GM19438 (cell line): ENCODE measurements around the gene IL21R.
A peak's percentile ranks its signal among the peaks of the same experiment; 100 is the strongest.
"Not testable (repeated sequence)": the region's sequence is repeated elsewhere in the genome, so short reads cannot be mapped to it uniquely, and the experiment has no call there.

ENCODE experiments used
- ATAC-seq: cut with Tn5 transposase; IDR thresholded peaks from one replicate; pipeline ENCODE4 v1.9.1; 2021; ENCODE audit warnings: low read depth; ENCODE audit not compliant: unreplicated experiment

IL21R gene

DNA sequence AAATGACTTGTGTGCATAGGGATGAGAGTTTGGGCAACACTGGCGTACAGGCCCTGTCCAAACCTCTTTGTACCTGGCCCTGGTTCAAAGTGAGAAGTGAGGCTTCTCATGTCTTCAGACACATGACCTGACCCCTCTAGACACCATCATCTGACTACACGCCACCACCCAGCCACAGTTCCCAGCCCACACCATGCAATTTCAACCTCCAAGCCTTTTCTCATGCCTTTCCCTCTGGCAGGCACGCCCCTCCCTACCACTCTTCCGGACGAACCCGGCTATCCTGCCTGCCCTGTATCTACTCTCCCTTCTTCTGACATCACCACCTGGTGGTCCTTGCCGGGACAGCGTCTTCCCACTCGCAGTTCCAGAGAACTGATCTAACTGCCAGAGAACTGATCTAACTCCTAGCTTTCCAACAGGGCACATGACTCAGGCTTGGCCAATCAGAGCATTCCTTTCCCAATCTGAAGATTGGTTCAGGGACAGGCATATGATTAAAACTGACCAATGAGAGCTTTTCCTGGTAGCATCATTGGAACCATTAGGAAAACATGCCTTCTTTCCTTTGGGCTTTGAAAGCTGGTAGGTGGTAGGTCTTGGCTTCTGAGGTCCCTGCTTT lies 27.1 kb upstream of the IL21R start:
- peak; percentile 51 for ATAC-seq

DNA sequence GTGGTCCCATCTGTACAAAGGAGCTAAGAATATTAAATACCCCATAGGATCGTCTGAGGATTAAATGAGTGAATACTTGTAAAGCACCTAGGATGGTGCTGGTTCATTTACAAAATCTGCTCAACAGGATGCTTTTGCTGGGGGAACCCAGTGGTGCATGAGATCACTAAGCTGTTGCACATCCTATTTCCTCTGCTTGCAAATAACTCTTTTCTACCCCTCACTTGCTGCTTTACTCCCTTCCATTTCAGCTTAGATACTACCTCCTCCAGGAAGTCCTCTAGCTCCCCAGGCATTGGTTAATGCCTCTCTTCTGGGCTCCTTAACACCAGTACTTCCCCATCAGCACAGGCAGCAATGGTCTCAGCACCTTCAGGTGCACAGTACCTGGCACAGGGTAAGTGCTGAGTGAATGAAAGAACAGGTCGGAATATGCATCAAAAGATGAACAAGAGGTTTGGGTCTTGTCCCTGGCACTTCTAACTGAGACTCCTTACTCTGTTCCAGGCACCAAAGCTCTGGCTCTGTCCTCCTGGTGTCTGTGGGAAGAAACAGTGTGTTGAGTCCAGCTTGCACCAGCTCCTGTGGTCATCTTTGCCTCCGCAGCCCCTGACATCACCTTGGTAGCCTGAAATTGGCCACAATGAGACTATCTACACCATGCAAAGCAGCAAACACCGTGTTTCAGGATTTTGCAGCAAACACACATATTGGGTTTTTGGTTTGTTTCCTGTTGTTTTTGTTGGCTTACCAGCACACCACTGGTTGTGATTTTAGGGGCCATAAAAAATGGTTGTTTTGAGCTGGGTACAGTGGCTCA lies 24.1 kb upstream of the IL21R start:
- no peak for ATAC-seq

DNA sequence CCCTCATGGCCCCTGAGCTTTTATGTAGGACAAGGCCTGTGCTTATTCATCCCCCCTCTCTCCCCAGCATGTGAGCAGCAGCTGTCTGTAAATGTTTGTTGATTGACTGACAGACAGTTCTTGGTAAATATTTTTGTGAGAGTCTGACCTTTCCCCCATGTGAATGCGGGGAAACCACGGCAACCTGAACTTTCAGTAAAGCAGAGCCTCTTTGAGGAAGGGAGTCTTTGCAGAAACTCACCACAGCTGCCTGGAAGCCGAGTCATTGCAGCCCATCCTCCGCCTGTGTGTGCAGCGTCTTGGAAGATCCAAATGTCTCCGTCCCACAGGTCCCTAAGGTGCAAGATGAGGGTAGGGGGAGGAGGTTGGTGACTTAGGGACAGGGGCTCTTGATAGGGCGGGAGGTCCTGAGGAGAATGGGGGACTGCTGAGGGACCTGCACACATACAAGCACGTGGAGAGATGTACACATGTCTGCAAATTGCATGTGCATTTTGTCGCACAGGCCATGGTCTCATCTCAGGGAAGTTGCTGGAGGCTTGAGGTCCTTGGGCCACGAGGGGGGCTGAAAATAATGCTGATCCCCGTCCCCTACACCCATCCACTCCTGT lies 23.0 kb upstream of the IL21R start:
- no peak for ATAC-seq

DNA sequence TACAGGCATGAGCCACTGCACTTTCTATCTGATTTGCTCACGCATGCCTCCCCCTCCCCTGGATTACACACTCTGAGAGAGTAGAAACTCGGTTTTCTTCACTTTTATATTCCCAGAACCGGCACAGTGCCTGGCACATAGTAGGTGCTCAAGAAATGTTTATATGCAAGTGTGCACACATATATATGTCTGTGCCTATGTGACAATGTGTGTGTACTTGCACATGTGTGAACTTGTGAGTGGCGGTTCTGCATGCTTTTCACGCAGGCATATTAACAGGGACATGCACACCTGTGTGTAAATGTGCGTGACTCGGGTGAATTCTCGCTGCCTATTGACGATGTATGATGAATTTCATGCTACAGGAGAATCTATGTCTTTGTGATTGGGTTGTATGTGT lies 22.1 kb upstream of the IL21R start:
- ATAC-seq: no peak

DNA sequence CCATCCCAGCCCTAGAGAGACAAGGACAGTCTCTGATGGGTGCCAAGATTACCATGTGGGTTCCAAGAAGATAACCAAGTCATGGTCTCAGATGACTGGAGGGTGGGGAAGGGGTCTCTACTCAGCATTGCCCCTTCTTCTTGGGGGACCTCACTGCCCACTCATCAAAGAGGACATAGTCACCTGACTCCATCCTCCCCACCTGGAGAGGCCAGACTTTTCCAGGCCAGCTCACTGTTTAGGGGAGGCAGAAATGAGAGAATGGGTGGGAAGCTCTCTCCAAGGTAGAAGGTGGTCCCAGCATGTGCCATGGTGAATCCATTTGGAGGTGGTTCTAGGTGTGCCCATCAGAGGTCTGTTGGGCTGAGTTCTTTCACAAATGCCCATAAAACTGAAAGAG lies 20.7 kb upstream of the IL21R start:
- no peak for ATAC-seq

DNA sequence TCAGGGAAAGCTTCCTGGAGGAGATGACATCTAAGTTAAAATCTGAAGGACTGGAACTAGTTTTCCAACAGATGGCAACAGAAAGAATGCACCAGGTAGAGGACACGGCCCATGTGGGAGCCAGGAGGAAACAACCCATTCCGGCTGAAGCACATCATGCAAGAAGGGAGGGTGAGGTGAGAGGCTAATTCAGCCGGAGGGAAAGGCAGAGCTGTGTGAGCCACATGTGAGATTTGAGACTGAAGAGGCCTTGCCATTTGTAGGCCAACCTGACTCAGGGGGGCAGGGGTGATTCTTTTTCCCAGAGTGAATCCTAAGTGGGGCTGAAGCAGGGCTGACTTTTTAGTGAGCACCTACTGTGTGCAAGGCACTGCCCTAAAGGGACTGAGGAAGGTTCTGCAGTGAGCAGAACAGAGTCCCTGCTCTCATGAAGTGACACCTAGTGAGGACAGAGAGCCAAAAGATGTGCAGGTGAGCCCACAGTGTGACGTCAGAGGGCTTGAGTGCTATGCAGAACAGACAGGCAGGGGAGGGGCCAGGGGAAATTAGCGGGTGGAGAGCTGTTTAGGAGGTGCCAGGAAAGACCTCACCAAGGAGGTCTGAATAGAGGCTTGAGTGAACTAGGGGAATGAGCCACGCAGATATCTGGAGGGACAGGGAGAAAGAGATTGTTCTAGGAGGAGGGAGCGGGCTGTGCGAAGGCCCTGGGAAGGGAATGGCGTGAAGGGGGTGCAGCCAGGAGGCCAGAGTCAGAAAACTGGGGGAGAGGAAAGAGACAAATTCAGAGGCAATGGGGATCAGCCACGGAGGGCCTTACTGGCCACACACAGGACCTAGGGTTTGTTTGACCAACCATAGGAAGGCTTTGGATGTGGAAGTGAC lies 19.8 kb upstream of the IL21R start:
- ATAC-seq: no peak

DNA sequence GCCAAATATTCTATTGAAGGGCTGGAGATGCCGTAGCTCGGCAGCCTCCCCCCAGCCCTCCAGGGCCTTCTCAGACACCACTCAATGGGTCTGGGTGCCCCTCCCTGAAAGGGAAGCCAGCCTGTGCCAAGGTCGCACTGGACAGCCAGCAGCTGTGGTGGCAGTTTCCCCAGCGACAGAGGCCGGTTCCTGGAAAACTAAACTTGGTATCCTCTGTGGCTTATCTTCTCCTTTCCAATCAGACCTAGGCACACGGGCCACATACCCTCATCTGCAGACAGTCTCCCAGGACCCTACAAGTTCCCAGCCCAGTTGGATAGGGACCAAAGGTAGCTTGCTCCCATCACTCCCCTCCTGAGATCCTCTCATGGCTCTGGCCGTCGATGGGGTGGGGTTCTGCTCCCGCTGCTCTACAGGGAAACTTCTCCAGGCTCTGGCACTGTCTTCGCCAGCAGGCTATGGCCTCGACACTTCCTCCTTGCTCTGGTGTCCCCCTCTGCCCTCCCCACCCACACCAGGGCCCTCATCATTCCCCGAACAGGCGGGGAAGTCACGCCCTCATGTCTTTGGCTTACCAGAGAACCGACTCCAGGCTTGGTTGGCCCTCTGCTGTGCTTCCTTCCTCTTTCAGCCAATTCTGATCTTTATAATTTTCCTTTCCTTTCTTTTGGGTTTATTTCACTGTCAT lies 18.3 kb upstream of the IL21R start:
- ATAC-seq: no peak

DNA sequence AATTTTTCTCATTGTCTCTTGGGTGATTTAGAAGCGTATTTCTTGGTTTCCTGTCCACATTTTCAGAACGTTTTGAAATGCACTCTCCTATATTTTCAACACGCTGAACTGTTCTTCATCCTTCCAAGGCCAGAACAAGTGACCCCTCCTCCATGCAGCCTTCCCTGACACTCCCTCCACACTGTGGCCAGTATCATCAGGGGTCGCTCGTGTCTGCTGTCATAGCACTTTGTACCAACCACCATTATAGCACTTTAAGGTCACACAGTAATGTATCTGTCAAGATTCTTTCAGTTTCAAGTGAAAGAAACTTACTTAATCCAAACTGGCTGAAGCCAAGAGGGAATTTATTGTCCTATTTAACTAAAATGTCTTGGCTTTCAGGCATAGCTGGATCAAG lies 17.5 kb upstream of the IL21R start:
- ATAC-seq: no peak

DNA sequence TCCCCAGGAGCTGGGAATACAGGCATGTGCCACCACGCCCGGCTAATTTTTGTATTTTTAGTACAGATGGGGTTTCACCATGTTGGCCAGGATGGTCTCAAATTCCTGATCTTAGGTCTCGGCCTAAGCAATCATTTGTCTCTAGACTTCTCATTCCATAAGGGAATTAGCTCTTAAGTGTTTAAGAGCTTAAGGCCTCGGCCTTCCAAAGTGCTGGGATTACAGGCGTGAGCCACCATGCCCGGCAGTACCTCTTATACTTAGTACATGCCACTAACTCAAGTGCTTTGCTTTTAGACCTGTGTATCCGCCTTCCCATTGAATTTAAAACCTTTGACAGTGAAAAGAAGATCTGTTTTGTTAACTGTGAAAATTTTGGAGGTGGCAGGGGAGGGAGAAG lies 16.6 kb upstream of the IL21R start:
- ATAC-seq: no peak

DNA sequence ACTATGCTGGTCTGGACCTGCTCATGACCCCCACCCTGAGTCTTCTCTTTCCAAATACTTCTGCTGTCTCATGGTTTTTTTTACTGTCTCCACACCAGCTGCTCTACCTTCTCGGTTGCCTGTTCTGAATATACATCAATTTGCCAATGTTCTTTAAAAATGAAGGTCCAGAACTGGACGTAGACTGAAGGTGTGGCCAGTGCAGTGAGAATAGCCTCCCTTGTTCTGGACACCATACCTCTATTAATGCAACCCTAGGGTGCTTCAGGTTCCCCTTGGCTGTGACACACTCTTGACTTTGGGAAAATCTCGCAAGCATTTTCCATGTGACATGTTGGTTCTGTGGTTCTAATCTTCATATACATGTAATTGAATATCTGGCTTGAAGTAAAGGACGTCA lies 15.3 kb upstream of the IL21R start:
- no peak for ATAC-seq

DNA sequence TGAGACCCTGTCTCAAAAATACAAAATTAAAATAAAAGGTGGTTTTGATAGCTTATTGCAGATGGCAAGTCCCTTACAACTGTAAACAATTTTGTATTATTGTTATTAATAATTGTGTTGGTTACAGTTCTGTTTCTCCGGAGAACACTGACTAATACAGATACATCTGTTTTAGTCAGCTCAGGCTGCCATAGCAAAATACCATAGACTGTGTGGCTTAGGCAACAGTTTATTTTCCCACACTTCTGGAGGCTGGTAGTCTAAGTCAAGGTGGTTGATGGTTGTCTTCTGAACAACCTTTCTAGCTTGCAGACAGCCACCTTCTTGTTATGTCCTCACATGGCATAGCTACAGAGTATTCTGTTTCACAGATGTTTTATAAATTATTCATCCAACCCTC lies 14.2 kb upstream of the IL21R start:
- ATAC-seq: no peak

DNA sequence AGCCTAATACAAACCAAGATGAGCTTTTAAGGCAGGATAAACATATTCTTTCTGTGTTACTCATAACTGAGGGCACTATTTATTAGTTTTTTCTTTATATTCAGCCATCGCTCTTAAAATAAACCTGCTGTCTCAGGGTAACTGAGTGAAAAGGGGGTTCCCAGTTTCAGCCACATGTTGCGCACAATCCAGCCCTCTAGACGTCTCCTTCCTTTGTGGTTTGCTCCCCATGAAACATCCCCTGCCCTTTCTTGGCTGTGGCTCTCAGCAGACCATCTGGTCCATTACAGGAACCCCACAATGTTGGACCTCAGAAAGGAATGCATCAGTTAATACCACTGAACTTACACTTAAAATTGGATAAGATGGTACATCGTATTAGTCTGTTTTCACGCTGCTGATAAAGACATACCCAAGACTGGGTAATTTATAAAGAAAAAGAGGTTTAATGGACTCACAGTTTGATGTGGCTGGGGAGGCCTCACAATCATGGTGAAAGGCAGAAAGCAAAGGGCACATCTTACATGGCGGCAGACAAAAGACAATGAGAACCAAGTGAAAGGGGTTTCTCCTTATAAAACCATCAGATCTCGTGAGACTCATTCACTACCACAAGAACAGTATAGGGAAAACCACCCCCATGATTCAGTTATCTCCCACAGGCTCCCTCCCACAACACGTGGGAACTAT lies 12.6 kb upstream of the IL21R start:
- ATAC-seq: peak; percentile 62

DNA sequence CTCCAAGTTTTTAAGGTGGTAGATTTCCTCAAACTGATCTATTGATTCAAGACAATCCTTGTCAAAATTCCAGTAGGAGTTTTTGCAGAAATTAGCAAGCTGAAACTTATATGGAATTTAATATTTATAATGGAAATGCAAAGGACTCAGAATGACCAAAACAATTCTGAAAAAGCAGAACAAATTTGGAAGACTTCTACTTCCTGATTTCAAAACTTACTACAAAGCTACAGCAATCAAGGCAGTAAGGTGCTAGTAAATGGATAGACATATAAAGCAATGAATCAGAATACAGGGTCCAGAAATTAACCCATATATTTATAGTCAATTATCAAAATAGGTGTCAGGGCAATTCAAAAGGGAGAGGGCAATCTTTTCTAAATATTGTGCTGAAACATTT lies 11.8 kb upstream of the IL21R start:
- ATAC-seq: no peak

DNA sequence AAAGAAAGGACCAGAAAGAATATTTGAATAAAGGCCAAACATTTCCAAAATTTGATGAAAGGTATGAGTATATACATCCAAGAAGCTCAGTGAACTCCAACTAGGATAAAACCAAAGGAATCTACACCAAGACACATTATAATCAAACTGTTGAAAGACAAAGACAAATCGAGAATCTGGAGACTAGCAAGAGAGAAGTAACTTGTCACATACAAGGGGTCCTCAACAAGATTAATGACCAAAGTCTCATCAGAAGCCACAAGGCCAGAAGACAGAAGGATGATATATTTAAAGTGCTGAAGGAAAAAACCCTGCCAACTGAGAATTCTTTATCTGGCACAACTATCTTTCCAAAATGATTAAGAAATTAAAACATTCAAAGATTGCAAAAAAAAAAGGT lies 9.3 kb upstream of the IL21R start:
- ATAC-seq: no peak

DNA sequence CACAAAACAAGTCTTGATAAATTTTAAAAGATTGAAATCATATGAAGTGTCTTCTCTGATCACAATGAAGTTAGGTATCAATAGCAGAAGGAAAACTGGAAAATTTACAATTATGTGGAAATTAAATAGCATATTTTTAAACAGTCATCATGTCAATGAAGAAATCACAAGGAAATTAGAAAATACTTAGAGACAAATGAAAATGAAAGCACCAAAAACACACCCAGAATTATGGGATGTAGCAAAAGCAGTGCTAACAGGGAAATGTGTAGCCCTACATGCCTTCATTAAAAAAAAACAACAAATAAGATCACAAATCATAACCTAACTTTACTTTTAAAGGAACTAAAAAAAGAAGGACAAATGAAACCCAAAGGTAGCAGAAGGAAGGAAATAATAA lies 7.5 kb upstream of the IL21R start:
- no peak for ATAC-seq

DNA sequence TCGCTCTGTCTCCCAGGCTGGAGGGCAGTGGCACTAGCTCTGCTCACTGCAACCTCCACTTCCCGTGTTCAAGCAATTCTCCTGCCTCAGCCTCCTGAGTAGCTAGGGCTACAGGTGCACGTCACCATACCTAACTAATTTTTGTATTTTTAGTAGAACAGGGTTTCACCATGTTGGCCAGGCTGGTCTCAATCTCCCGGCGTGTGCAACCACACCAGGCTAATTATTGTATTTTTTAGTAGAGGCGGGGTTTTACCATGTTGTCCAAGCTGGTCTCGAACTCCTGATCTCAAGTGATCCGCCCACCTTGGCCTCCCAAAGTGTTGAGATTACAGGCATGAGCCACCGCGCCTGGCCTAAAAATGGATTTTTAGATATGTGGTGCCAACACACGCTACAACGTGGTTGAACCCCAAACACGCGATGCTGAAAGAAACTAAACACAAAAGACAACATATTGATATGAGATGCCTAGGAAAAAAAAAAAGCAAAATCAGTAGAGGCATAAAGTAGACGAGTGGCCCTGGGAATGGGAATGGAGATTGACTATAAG lies 3.6 kb upstream of the IL21R start:
- ATAC-seq: not testable (repeated sequence)

DNA sequence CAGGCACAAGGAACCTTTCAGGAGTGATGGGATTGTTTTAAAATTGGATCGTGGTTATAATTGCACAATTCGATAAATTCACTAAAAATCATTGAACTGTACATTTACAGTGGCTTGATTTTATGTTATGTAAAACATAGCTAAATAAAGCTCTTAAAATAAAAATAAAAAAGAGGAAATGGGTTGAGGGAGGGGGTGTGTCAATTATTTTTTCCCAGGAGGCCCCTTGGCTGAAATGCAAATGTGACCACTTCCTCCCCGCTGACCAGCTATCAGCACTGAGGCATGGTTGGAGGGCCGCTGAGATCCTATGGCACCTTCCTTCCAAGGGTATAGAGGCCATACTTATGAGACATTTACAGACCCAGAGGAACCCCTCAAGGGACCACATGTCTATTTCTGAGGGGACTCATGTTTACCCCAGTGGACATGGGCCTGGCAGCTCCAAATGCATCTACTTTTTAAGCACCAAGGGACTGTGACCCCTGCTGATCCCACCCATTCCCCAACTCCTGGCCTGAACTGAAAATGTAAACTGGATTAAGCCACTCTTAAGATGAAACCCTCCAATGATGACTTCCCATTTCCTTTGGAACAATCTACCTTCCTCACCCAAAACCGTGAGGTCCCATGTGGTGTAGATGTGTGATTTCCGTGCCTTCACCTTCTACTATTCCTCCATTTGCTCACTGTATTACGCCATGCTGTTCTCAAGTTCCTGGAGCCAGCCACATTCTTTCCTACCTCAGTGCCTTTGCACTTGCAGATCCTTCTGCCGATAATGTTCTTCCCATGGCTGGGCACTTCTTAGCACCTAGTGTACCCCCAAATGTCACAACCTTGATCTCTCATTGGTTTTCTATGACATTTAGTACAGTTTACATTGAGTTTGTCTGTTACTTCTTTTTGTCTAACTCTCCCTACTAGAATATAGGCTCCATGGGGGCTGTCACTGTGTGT lies 2.8 kb upstream of the IL21R start:
- peak; percentile 25 for ATAC-seq

DNA sequence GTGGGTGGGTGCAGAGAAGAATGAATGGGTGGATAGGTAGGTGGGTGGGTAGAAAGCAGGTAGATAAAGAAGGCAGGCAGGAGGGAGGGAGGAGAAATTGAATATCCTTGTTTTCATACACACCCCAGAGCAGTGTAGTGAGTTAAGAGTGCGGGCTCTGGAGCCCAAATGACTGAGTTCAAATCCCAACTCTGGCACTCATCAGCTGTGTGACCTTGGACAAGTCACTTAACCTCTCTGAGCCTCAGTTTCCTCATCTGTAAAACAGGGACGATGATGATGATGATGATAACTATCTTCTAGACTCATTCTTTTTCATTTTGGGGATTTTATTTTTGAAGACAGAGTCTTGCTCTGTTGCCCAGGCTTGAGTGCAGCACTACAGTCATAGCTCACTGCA lies 2.0 kb upstream of the IL21R start:
- no peak for ATAC-seq
